ENCODE measurements around the gene CEP162. TPM values are rescaled to one million over a fixed set of nuclear protein-coding genes. Genes with fewer than 3 reads are reported as not detected.

CEP162 gene
- 25.8 and 29.2 TPM in 2 replicates for total RNA-seq (2013; cell fraction: nucleolus; rRNA removed)
- total RNA-seq (2014; rRNA removed), result 4.3 TPM in 2 replicates
- total RNA-seq (2014; rRNA removed; fragmentation: Illumina TruSeq; extraction: Trizol), result 7.4 and 8.6 TPM in 2 replicates
- 4.3 and 4.9 TPM in 2 replicates for total RNA-seq (2021)
- polyA plus RNA-seq (2011; ENCODE audit: low read depth), result 1.4 TPM
- polyA plus RNA-seq (2011; rRNA removed), result 5.5 and 10.7 TPM in 2 replicates
- 0.97 and 1.0 TPM in 2 replicates for polyA plus RNA-seq (2011; cell fraction: cytosol; rRNA removed)
- polyA plus RNA-seq (2011; cell fraction: nucleus; rRNA removed), result 6.9 and 9.4 TPM in 2 replicates
- polyA plus RNA-seq (2012), result 3.2 and 3.7 TPM in 2 replicates
- 7.9 and 9.7 TPM in 2 replicates for polyA plus RNA-seq (2014; fragmentation: Illumina TruSeq; extraction: Trizol)
- 1 to 10 TPM; 2.7 to 2.8 TPM for polyA plus RNA-seq (2014; fragmentation: Nextera tagmentation; extraction: Ambion mirVana)
- 2.9 and 3.5 TPM in 2 replicates for polyA plus RNA-seq (2014; rRNA removed)
- 1 to 10 TPM; 4.7 to 5.0 TPM for polyA plus RNA-seq (2016; fragmentation: Nextera tagmentation; extraction: Ambion mirVana)
- 2.0 and 2.2 TPM in 2 replicates for polyA minus RNA-seq (2011; rRNA and poly(A)+ RNA removed)
- polyA minus RNA-seq (2011; cell fraction: cytosol; rRNA and poly(A)+ RNA removed), result 1.5 and 2.0 TPM in 2 replicates
- 3.6 and 4.9 TPM in 2 replicates for polyA minus RNA-seq (2011; cell fraction: nucleus; rRNA and poly(A)+ RNA removed)
- Bru-seq, nascent RNA, result percentile 57 among the genes with signal in this experiment
- percentile 56 among the genes with signal in this experiment for BruChase-seq, experiment 1, labeled RNA remaining after a 6-hour chase
- percentile 62 among the genes with signal in this experiment for BruChase-seq, experiment 2, labeled RNA remaining after a 2-hour chase
- long read RNA-seq, experiment 1, partial matches to known transcripts, result 3 of 3 reads
- long read RNA-seq, experiment 1, other reads (novel, unspliced or antisense), result 0 of 3 reads
- long read RNA-seq, experiment 2, partial matches to known transcripts, result 54 of 70 reads
- long read RNA-seq, experiment 2, other reads (novel, unspliced or antisense), result 16 of 70 reads

- Histone ChIP-seq H3K27ac (ENCODE audit: control insufficient read depth, insufficient read depth) (peak within 1 kb of the TSS; percentile 51), H3K9ac (ENCODE audit: control insufficient read depth, insufficient read depth, low read length) (peak within 1 kb of the TSS; percentile 68), H4K20me1 (ENCODE audit: control insufficient read depth, insufficient read depth) (no peaks in the 10 kb centered on the region), H3K9me3 (replicated peaks; ENCODE audit: control insufficient read depth, insufficient read depth, low read length) (no peaks in the 10 kb centered on the region), H3K36me3 (ENCODE audit: control insufficient read depth in 2 of 2, insufficient read depth in 2 of 2, low read length in 1 of 2) (no peaks in the 10 kb centered on the region), H3K79me2 (ENCODE audit: control insufficient read depth, insufficient read depth, low read length) (no peaks in the 10 kb centered on the region), H3K27me3 (replicated peaks in 1 of 2; ENCODE audit: control insufficient read depth in 2 of 2, insufficient read depth in 2 of 2, low read length in 1 of 2) (no peaks in the 10 kb centered on the region), H2AFZ (ENCODE audit: control insufficient read depth, low read depth, low read length) (peak within 1 kb of the TSS; percentile 100), H3K4me2 (ENCODE audit: control insufficient read depth, insufficient read depth) (peak within 1 kb of the TSS; percentile 86), H3K4me1 (ENCODE audit: control insufficient read depth, insufficient read depth, low read length) (no peaks in the 10 kb centered on the region), H3K4me3 (peak within 1 kb of the TSS; percentile 95)
- peak; percentile 79 for DNase-seq (ENCODE audit: low read depth, low spot score)
- WGBS (ENCODE audit: insufficient coverage, insufficient replicate concordance, low lambda C conversion rate, missing lambda C conversion rate), result 1% methylated on average over 40 of the region's 40 CpGs
- ATAC-seq, result peak; percentile 98
- ChIA-PET SMC1A (ENCODE audit: uncharacterized antibody, unreplicated experiment) (interaction anchor here (1.0 to 2.8 kb wide), 16 partner anchors 9 to 1096 kb away, joined by 3 to 22 read pairs (median 4); no protein-coding TSS in a partner anchor), POLR2A (no interaction called here), CTCF (interaction anchor here (0.8 to 10.1 kb wide), 32 partner anchors 8 to 1161 kb away, joined by 3 to 153 read pairs (median 4); partner anchors contain the start of genes CYB5R4 and DOP1A), RAD21 (ENCODE audit: unreplicated experiment) (interaction anchor here (0.6 to 2.8 kb wide), 16 partner anchors 12 to 1095 kb away, joined by 3 to 19 read pairs (median 3); partner anchors contain the start of gene SNAP91)
- BruUV-seq (replicated peaks), result no TSS peak
- peak; percentile 96 for FAIRE-seq
- in situ Hi-C loops (cut with MboI), result loop anchor here (10.0 kb wide), 1 partner anchor 613 kb away; no protein-coding TSS in a partner anchor
- intact Hi-C loops (cut with micrococcal nuclease; ENCODE audit: unreplicated experiment), result no loop called here
- TF ChIP-seq SRF (IDR thresholded peaks at IDR 0.05; ENCODE audit: low read depth in 2 of 2, low read length in 2 of 2), result 0 out of 4 replicates have a peak, but pooled peaks of 1 of the 2 experiments have one; percentile 4
- TF ChIP-seq NFYA (IDR thresholded peaks at IDR 0.05; ENCODE audit: borderline replicate concordance, low read depth, low read length), result no peak
- no peak for TF ChIP-seq BCL11A (IDR thresholded peaks at IDR 0.05; ENCODE audit: low read depth, low read length)
- no peak for TF ChIP-seq POLR2AphosphoS5 (IDR thresholded peaks at IDR 0.05; ENCODE audit: low read length)
- TF ChIP-seq BMI1 (IDR thresholded peaks at IDR 0.05; ENCODE audit: borderline replicate concordance), result peak; percentile 95
- TF ChIP-seq RAD51 (IDR thresholded peaks at IDR 0.05), result peak; percentile 100
- peak; percentile 57; the same call in 1 of the 2 replicates for TF ChIP-seq NFIC (IDR thresholded peaks at IDR 0.05; ENCODE audit: low read depth, low read length)
- TF ChIP-seq SIX5 (IDR thresholded peaks at IDR 0.05; ENCODE audit: low read depth, low read length, severe bottlenecking), result peak; percentile 69
- TF ChIP-seq ZBTB40 (IDR thresholded peaks at IDR 0.05; ENCODE audit: borderline replicate concordance), result no peak; the same call in 1 of the 2 replicates
- TF ChIP-seq IRF4 (IDR thresholded peaks at IDR 0.05; ENCODE audit: low read depth, low read length), result 0 out of 2 replicates have a peak, but pooled peaks have one; percentile 6
- TF ChIP-seq, protein P1, sequence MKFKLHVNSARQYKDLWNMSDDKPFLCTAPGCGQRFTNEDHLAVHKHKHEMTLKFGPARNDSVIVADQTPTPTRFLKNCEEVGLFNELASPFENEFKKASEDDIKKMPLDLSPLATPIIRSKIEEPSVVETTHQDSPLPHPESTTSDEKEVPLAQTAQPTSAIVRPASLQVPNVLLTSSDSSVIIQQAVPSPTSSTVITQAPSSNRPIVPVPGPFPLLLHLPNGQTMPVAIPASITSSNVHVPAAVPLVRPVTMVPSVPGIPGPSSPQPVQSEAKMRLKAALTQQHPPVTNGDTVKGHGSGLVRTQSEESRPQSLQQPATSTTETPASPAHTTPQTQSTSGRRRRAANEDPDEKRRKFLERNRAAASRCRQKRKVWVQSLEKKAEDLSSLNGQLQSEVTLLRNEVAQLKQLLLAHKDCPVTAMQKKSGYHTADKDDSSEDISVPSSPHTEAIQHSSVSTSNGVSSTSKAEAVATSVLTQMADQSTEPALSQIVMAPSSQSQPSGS (IDR thresholded peaks at IDR 0.05; ENCODE audit: low read length), result no peak
- TF ChIP-seq, protein P2, sequence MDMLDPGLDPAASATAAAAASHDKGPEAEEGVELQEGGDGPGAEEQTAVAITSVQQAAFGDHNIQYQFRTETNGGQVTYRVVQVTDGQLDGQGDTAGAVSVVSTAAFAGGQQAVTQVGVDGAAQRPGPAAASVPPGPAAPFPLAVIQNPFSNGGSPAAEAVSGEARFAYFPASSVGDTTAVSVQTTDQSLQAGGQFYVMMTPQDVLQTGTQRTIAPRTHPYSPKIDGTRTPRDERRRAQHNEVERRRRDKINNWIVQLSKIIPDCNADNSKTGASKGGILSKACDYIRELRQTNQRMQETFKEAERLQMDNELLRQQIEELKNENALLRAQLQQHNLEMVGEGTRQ (IDR thresholded peaks at IDR 0.05; ENCODE audit: borderline replicate concordance, low read depth, low read length), result peak; percentile 99
These were observed at the start of gene CEP162 for GRCh38 chr6:84227434-84228197. CEP162 (minus strand) TSS chr6:84227643; CDS start chr6:84226393, 1,250 bp downstream.
